Measurements from ENCODE around the gene CELA2B. TPM values are rescaled to one million over a fixed set of nuclear protein-coding genes. Genes with fewer than 3 reads are reported as not detected.

Gene CELA2B
- total and polyA plus RNA-seq, 11 donors: not detected

DNA sequence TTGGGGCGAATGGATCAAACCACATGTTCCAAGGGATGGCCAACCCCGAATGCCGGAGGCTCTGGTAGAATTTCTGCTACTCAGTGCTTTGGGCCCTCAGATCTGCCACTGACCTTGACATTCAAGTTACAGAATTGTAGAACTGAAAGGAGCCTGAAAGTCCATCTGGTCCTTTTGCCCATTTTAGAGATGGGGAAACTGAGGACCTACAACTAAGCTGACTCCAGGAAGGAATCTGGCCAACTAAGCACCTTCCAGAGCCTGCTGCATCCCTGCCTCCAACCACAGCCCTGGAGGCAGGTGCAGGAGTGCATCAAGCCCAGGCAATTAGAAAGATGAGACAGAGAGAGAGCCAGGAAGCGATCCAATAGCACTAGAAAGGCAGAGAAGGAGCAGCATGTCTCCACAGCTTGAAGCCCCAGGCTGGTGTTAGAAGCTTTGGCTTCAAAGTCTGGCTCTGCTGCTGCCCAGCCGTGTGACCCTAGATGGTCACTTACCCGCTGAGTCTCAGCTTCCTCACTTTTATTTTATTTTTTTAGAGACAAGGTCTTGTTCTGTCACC is 38.9 kb upstream of the CELA2B start:
- no peak for DNase-seq
- H3K27ac ChIP-seq: no peak overlapping the region
- intact Hi-C loops (cut with DNase I): loop anchor here in 4 of 10 donors (10.0 kb wide), 2 partner anchors 282 to 312 kb away; partner anchors contain the start of gene TMEM51 (in 2 of the 4)
- H3K9me3 ChIP-seq: no peaks in the 10 kb centered on the region
- no peak for ATAC-seq
- WGBS, 4 donors: 93 to 95% (median 93%) methylated on average over 6 of the region's 6 CpGs
- H3K4me3 ChIP-seq: no peak overlapping the region
- no peaks in the 10 kb centered on the region for H3K27me3 ChIP-seq
- TF ChIP-seq POLR2A (IDR thresholded peaks at IDR 0.05): no peak
- TF ChIP-seq, protein P1, sequence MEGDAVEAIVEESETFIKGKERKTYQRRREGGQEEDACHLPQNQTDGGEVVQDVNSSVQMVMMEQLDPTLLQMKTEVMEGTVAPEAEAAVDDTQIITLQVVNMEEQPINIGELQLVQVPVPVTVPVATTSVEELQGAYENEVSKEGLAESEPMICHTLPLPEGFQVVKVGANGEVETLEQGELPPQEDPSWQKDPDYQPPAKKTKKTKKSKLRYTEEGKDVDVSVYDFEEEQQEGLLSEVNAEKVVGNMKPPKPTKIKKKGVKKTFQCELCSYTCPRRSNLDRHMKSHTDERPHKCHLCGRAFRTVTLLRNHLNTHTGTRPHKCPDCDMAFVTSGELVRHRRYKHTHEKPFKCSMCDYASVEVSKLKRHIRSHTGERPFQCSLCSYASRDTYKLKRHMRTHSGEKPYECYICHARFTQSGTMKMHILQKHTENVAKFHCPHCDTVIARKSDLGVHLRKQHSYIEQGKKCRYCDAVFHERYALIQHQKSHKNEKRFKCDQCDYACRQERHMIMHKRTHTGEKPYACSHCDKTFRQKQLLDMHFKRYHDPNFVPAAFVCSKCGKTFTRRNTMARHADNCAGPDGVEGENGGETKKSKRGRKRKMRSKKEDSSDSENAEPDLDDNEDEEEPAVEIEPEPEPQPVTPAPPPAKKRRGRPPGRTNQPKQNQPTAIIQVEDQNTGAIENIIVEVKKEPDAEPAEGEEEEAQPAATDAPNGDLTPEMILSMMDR (IDR thresholded peaks at IDR 0.05): no peak
- H3K4me1 ChIP-seq: peaks cover 0 to 5% (median 0%) of the 10 kb centered on the region in 12 donors
- H3K36me3 ChIP-seq: no peaks in the 10 kb centered on the region

DNA sequence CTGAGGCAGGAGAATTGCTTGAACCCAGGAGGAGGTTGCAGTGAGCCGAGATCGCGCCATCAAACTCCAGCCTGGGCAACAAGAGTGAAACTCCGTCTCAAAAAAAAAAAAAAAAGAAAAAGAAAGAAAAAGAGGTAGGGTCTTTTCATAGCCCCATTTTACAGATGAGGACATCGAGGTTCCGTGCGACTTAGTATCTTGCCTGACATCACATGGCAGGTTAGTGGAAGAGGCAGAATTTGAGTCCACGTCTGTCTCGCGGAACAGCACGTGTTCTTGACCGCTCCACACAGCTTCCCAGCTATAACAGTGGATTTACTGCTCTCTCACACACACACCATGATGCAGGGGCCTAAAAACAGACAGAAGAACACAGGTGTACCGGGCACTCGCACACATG is 36.6 kb upstream of the CELA2B start:
- intact Hi-C loops (cut with DNase I): loop anchor here in 4 of 10 donors (10.0 kb wide), 2 partner anchors 285 to 315 kb away; partner anchors contain the start of gene TMEM51 (in 2 of the 4)
- no peak overlapping the region for H3K4me3 ChIP-seq
- H3K9me3 ChIP-seq: no peaks in the 10 kb centered on the region
- H3K4me1 ChIP-seq: peaks cover 0 to 4% (median 0%) of the 10 kb centered on the region in 12 donors
- 93 to 96% (median 95%) methylated on average over 14 of the region's 14 CpGs for WGBS, 4 donors
- no peak overlapping the region for H3K27ac ChIP-seq
- TF ChIP-seq POLR2A (IDR thresholded peaks at IDR 0.05): no peak
- TF ChIP-seq, protein P1 (IDR thresholded peaks at IDR 0.05): no peak
- H3K36me3 ChIP-seq: no peaks in the 10 kb centered on the region
- no peaks in the 10 kb centered on the region for H3K27me3 ChIP-seq
- DNase-seq (no peak), ATAC-seq (no peak)

DNA sequence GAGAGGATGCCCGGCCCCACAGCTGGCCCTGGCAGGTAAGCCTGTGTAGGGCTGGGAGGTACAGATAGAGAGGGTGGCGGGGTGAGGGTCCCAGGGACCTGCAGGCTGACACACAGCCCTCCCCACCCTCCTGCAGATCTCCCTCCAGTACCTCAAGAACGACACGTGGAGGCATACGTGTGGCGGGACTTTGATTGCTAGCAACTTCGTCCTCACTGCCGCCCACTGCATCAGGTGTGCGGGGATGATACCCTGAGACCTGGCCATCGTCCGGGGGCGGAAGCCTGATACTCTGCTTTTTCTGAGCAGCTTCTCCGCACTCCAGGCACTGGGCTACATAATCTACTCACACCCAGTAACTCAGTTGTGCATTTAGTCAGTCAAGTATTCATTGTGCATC is 35.5 kb upstream of the CELA2B start:
- ATAC-seq (no peak), DNase-seq (peak in 1 of 5 donors; percentile 22)
- no peaks in the 10 kb centered on the region for H3K36me3 ChIP-seq
- intact Hi-C loops (cut with DNase I): no loop called here
- H3K9me3 ChIP-seq: no peaks in the 10 kb centered on the region
- 89 to 90% (median 89%) methylated on average over 11 to 13 of the region's 13 CpGs for WGBS, 4 donors
- H3K27ac ChIP-seq: no peak overlapping the region
- H3K4me3 ChIP-seq: no peak overlapping the region
- H3K27me3 ChIP-seq: no peaks in the 10 kb centered on the region
- TF ChIP-seq, protein P1 (IDR thresholded peaks at IDR 0.05): no peak
- TF ChIP-seq POLR2A (IDR thresholded peaks at IDR 0.05): no peak
- no peaks in the 10 kb centered on the region for H3K4me1 ChIP-seq

- DNase-seq: no peak
- H3K4me3 ChIP-seq: no peak overlapping the region
- WGBS, 4 donors: 79 to 90% (median 84%) methylated on average over 6 of the region's 6 CpGs
- no peak for TF ChIP-seq POLR2A (IDR thresholded peaks at IDR 0.05)
- TF ChIP-seq, protein P1 (IDR thresholded peaks at IDR 0.05): no peak
- no peaks in the 10 kb centered on the region for H3K36me3 ChIP-seq
- peaks cover 0 to 3% (median 0%) of the 10 kb centered on the region in 9 donors for H3K27me3 ChIP-seq
- H3K4me1 ChIP-seq: no peaks in the 10 kb centered on the region
- H3K9me3 ChIP-seq: no peaks in the 10 kb centered on the region
- H3K27ac ChIP-seq: no peak overlapping the region
- no peak for ATAC-seq
- intact Hi-C loops (cut with DNase I): no loop called here
These were observed 34.7 kb upstream of the CELA2B start for GRCh38 chr1:15441247-15441646.

All from heart left ventricle (tissue), 16 donors.